Endothelial cell (in vitro differentiated cells): ENCODE data around the gene FBXO47. TPM values are rescaled to one million over a fixed set of nuclear protein-coding genes. Genes with fewer than 3 reads are reported as not detected.

Experiments used
- DNase-seq: peaks from one replicate; pipeline ENCODE4 v3.0.0; 2021; ENCODE audit warnings: low spot score
- H3K27ac Mint-ChIP-seq: one replicate; pipeline ENCODE4 v1.8.0; 2021; ENCODE audit warnings: mixed read lengths, inconsistent platforms; ENCODE audit not compliant: unreplicated experiment
- H3K27me3 Mint-ChIP-seq: one replicate; pipeline ENCODE4 v1.8.0; 2021; ENCODE audit warnings: mild to moderate bottlenecking, moderate library complexity, mixed read lengths, inconsistent platforms; ENCODE audit not compliant: unreplicated experiment
- H3K36me3 Mint-ChIP-seq: one replicate; pipeline ENCODE4 v1.8.0; 2021; ENCODE audit warnings: mild to moderate bottlenecking, low read depth, mixed read lengths, inconsistent platforms; ENCODE audit not compliant: unreplicated experiment
- H3K4me1 Mint-ChIP-seq: one replicate; pipeline ENCODE4 v1.8.0; 2021; ENCODE audit warnings: mild to moderate bottlenecking, mixed read lengths, inconsistent platforms; ENCODE audit not compliant: unreplicated experiment
- H3K4me3 Mint-ChIP-seq: one replicate; pipeline ENCODE4 v1.8.0; 2021; ENCODE audit warnings: mild to moderate bottlenecking, mixed read lengths, inconsistent platforms; ENCODE audit not compliant: unreplicated experiment
- H3K9me3 Mint-ChIP-seq: one replicate; pipeline ENCODE4 v1.8.0; 2021; ENCODE audit warnings: mixed read lengths, inconsistent platforms; ENCODE audit not compliant: unreplicated experiment
- CTCF ChIP-seq: fragments of 200-600 bp; sonication (generic); IDR thresholded peaks from one replicate; pipeline ENCODE4 v1.5.0; 2021; ENCODE audit warnings: antibody characterized with exemption; ENCODE audit not compliant: unreplicated experiment
- total RNA-seq: library from RNA; stranded (reverse); fragmentation: NEBNext Ultra II Directional; extraction: Animal tissue kit (Norgen Biotek cat#: 25700); gene quantifications from one replicate; pipeline ENCODE4 v1.2.1, GENCODE V29; 2021; ENCODE audit not compliant: unreplicated experiment

Gene FBXO47
- total RNA-seq, 1 donor from 2014 or later, result not detected

- DNase-seq, result no peak
- H3K36me3 Mint-ChIP-seq, result no peaks in the 10 kb centered on the region
- H3K4me1 Mint-ChIP-seq, result peaks cover 12% of the 10 kb centered on the region
- peaks cover 1% of the 10 kb centered on the region for H3K27me3 Mint-ChIP-seq
- no peaks in the 10 kb centered on the region for H3K9me3 Mint-ChIP-seq
- no peak overlapping the region for H3K4me3 Mint-ChIP-seq
- H3K27ac Mint-ChIP-seq, result no peak overlapping the region
- no peak for TF ChIP-seq CTCF
These were observed 47.0 kb upstream of the FBXO47 start for GRCh38 chr17:39014044-39014794.

- no peak for DNase-seq
- Mint-ChIP-seq H3K4me1 (peaks cover 2% of the 10 kb centered on the region), H3K36me3 (no peaks in the 10 kb centered on the region), H3K4me3 (no peak overlapping the region), H3K27ac (no peak overlapping the region), H3K9me3 (no peaks in the 10 kb centered on the region), H3K27me3 (no peaks in the 10 kb centered on the region)
- no peak for TF ChIP-seq CTCF
These were observed 45.5 kb upstream of the FBXO47 start for GRCh38 chr17:39012725-39013124.

GRCh38 chr17:39011907-39012468 is 44.8 kb upstream of the FBXO47 start:
- DNase-seq, result no peak
- H3K36me3 Mint-ChIP-seq, result no peaks in the 10 kb centered on the region
- H3K27ac Mint-ChIP-seq, result no peak overlapping the region
- no peak overlapping the region for H3K4me3 Mint-ChIP-seq
- no peak for TF ChIP-seq CTCF
- peaks cover 2% of the 10 kb centered on the region for H3K4me1 Mint-ChIP-seq
- no peaks in the 10 kb centered on the region for H3K27me3 Mint-ChIP-seq
- no peaks in the 10 kb centered on the region for H3K9me3 Mint-ChIP-seq

GRCh38 chr17:39009581-39010001 is 42.4 kb upstream of the FBXO47 start:
- no peaks in the 10 kb centered on the region for H3K36me3 Mint-ChIP-seq
- no peaks in the 10 kb centered on the region for H3K9me3 Mint-ChIP-seq
- H3K4me1 Mint-ChIP-seq, result peaks cover 2% of the 10 kb centered on the region
- DNase-seq, result no peak
- H3K4me3 Mint-ChIP-seq, result no peak overlapping the region
- peaks cover 5% of the 10 kb centered on the region for H3K27me3 Mint-ChIP-seq
- no peak for TF ChIP-seq CTCF
- H3K27ac Mint-ChIP-seq, result no peak overlapping the region

- Mint-ChIP-seq H3K27ac (no peak overlapping the region), H3K9me3 (no peaks in the 10 kb centered on the region), H3K4me1 (peaks cover 2% of the 10 kb centered on the region), H3K36me3 (no peaks in the 10 kb centered on the region), H3K4me3 (no peak overlapping the region), H3K27me3 (peaks cover 7% of the 10 kb centered on the region)
- no peak for DNase-seq
- no peak for TF ChIP-seq CTCF
These were observed 41.4 kb upstream of the FBXO47 start for GRCh38 chr17:39008633-39009032.
